ENCODE results near the gene PEAK1.

DNA sequence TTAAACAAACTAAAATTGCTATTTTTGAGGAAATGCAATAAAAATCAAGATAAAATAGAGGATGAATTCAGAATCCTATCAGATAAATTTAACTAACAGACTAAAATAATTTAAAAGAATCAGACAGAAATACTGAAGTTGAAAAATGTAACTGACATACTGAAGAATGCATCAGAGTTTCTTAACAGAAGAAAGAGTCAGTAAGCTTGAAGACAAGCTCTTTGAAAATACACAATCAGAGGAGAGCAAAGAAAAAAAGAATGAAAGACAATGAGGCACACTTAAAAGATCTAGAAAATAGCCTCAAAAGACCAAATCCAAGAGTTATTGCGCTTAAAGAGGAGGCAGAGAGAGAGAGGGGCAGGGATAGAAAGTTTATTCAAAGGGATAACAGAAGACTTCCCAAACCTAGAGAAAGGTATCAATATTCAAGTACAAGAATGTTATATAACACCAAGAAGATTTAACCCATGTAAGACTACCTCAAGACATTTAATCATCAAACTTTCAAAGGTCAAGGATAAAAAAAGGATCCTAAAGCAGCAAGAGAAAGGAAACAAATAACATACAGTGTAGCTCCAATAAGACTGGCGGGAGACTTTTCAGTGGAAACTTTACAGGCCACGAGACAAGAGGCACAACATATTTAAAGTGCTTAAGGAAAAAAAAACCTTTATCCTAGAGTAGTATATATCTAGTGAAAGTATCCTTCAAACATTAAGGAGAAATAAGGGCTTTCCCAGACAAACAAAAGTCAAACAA is 24.7 kb downstream of the PEAK1 start:
- no peak for TF ChIP-seq POLR2AphosphoS5 (IDR thresholded peaks at IDR 0.05)
- TF ChIP-seq, protein P1, sequence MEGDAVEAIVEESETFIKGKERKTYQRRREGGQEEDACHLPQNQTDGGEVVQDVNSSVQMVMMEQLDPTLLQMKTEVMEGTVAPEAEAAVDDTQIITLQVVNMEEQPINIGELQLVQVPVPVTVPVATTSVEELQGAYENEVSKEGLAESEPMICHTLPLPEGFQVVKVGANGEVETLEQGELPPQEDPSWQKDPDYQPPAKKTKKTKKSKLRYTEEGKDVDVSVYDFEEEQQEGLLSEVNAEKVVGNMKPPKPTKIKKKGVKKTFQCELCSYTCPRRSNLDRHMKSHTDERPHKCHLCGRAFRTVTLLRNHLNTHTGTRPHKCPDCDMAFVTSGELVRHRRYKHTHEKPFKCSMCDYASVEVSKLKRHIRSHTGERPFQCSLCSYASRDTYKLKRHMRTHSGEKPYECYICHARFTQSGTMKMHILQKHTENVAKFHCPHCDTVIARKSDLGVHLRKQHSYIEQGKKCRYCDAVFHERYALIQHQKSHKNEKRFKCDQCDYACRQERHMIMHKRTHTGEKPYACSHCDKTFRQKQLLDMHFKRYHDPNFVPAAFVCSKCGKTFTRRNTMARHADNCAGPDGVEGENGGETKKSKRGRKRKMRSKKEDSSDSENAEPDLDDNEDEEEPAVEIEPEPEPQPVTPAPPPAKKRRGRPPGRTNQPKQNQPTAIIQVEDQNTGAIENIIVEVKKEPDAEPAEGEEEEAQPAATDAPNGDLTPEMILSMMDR (IDR thresholded peaks at IDR 0.05) = no peak
